ENCODE measurements around the gene CASZ1. TPM values are rescaled to one million over a fixed set of nuclear protein-coding genes. Genes with fewer than 3 reads are reported as not detected.

Gene CASZ1
- total RNA-seq, 1 experiment from 2014 or later = 3.9 TPM

DNA sequence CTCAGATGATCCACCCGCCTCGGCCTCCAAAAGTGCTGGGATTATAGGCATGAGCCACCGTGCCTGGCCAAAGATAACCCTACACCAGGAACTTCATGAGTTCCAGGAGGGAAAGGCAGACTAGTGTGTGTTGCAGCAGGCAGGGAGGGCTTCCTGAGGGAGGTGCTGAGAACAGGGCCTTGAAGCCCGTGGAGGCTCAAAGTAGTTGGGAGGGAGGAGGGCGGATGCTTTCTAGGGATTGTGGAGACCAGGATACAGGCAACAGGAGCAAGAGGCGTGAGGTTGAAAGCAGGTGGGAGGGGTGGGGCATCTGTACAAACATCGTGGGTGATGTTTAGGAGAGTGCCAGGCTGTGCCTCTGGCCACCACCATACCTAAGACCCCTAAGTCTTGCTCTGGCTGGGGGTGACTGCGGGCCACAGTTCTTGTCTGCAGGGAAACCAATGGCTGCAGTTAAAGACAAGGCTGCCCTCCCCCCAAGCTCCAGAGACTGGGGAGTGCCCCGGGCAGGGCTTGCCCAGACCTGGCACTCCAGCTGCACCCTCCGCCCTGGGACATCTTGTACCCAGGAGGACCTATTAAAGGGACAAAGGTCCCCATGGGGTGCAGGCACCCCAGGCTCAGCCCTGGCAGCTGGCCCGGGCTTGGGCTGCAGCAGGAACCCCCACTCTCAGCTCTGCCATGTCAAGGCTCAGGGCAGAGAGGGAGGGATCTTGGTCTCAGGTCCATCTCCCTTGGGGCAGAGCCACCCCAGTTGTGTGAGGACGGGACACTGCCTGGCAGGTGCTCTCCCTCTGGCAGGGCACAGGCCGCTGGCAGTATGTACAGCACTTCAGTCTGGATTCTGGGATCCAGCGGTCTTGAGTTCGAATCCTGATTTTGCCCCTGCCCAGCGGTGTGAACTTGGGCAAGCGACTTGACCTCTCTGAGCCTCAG is 22.1 kb upstream of the CASZ1 start:
- WGBS (ENCODE audit: extremely low coverage, insufficient read length, low lambda C conversion rate) = no CpG with 5 or more reads among the region's 17 CpGs
- Mint-ChIP-seq H3K36me3 (ENCODE audit: insufficient read depth in 1 of 3, low read depth in 3 of 3) (no peaks in the 10 kb centered on the region; a peak in 1 of 7 replicates), H3K27ac (peak overlapping the region in 1 of 3 experiments; percentile 1; a peak in 1 of 7 replicates), H3K27me3 (ENCODE audit: low read depth) (peaks cover 4% of the 10 kb centered on the region), H3K9me3 (no peaks in the 10 kb centered on the region; a peak in 1 of 5 replicates), H3K4me3 (no peak overlapping the region; a peak in 1 of 5 replicates), H3K4me1 (peaks cover 27 to 58% of the 10 kb centered on the region in 2 experiments)
- Histone ChIP-seq H2AK5ac (ENCODE audit: insufficient read length, low read length) (no peak overlapping the region), H2BK15ac (ENCODE audit: low read depth, low read length) (no peak overlapping the region), H3K79me1 (ENCODE audit: insufficient read depth, low read depth, low read length, poor library complexity, severe bottlenecking) (no peaks in the 10 kb centered on the region), H4K8ac (replicated peaks; ENCODE audit: insufficient read length, low read depth, low read length) (no peak overlapping the region), H3K4ac (ENCODE audit: low read depth, low read length) (no peak overlapping the region), H4K20me1 (ENCODE audit: control insufficient read depth, insufficient read depth, insufficient read length) (no peaks in the 10 kb centered on the region), H2BK20ac (ENCODE audit: low read depth, low read length, poor library complexity, severe bottlenecking) (no peak overlapping the region), H4K91ac (ENCODE audit: insufficient read length, low read depth, low read length) (no peak overlapping the region), H3K79me2 (ENCODE audit: insufficient read depth, low read length) (no peaks in the 10 kb centered on the region), H3K4me1 (ENCODE audit: insufficient read depth, low read length) (peaks cover 10% of the 10 kb centered on the region; the same call in 1 of the 2 replicates), H3K23me2 (ENCODE audit: insufficient read length, low read depth, low read length, poor library complexity, severe bottlenecking) (no peaks in the 10 kb centered on the region), H3K18ac (ENCODE audit: insufficient read length, low read depth, low read length) (no peak overlapping the region), H3K27ac (ENCODE audit: insufficient read length, low read depth, low read length) (no peak overlapping the region), H3K23ac (ENCODE audit: insufficient read length, low read depth, low read length) (no peak overlapping the region), H3K56ac (ENCODE audit: insufficient read length, low read depth, low read length) (no peak overlapping the region), H2BK120ac (ENCODE audit: low read depth, low read length, poor library complexity, severe bottlenecking) (no peak overlapping the region), H3K4me2 (ENCODE audit: insufficient read depth, insufficient read length, low read length) (no peak overlapping the region), H2BK5ac (ENCODE audit: insufficient read length, low read length) (no peak overlapping the region), H2AFZ (ENCODE audit: low read length) (no peak overlapping the region), H3K9me3 (ENCODE audit: control insufficient read depth, low read depth, low read length) (no peaks in the 10 kb centered on the region), H3T11ph (ENCODE audit: low read length) (no peak overlapping the region), H4K5ac (ENCODE audit: insufficient read length, low read depth, low read length) (no peak overlapping the region), H2BK12ac (ENCODE audit: insufficient read length, low read depth, low read length) (no peak overlapping the region), H3K9ac (ENCODE audit: extremely low read depth, insufficient read length, low read length) (no peak overlapping the region), H3K27me3 (ENCODE audit: insufficient read depth, low read length) (no peaks in the 10 kb centered on the region), H3K14ac (ENCODE audit: insufficient read depth, low read length) (no peak overlapping the region)
- no peak for DNase-seq
- TF ChIP-seq, protein P1, sequence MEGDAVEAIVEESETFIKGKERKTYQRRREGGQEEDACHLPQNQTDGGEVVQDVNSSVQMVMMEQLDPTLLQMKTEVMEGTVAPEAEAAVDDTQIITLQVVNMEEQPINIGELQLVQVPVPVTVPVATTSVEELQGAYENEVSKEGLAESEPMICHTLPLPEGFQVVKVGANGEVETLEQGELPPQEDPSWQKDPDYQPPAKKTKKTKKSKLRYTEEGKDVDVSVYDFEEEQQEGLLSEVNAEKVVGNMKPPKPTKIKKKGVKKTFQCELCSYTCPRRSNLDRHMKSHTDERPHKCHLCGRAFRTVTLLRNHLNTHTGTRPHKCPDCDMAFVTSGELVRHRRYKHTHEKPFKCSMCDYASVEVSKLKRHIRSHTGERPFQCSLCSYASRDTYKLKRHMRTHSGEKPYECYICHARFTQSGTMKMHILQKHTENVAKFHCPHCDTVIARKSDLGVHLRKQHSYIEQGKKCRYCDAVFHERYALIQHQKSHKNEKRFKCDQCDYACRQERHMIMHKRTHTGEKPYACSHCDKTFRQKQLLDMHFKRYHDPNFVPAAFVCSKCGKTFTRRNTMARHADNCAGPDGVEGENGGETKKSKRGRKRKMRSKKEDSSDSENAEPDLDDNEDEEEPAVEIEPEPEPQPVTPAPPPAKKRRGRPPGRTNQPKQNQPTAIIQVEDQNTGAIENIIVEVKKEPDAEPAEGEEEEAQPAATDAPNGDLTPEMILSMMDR (conservative IDR thresholded peaks at IDR 0.05) = no peak

Data from H9 (cell line).